HFF-Myc (cell line): ENCODE data around the gene JCAD.

Experiments used
- DNase-seq: peaks from one replicate; pipeline ENCODE4 v3.0.0-alpha.2; 2011; ENCODE audit warnings: low read depth; ENCODE audit errors: extremely low read depth
- H3K4me3 ChIP-seq: replicated peaks from 2 replicates; pipeline ENCODE4 v1.5.1; 2011; ENCODE audit warnings: low read depth, mild to moderate bottlenecking, control low read depth, low read length
- TF ChIP-seq, protein P1 (sequence below): IDR thresholded peaks from 2 replicates; pipeline ENCODE4 v1.5.1; 2012; ENCODE audit warnings: mild to moderate bottlenecking, low read depth, low read length, control low read depth; ENCODE audit errors: missing control alignments

JCAD gene

DNA sequence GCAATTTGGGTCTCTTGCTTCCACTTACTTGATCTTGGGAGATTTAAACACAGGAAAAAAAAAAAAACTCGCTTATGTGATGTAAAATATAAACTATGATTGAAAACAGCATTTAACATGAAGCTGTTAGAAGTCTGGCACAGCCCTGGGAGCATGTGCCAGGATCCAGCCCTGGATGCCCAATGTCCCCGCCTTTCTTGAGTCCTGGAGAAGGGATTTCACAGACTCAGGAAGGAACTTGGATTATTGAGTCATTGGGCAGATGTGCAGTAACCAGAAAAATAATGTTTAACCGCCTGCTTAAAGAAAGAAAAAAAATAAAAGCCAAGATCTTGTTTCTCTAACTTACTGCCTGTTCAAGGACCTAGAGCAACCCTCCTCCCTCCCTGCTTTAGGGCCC, 3.7 kb upstream of the JCAD start:
- H3K4me3 ChIP-seq: no peak overlapping the region
- TF ChIP-seq, protein P1, sequence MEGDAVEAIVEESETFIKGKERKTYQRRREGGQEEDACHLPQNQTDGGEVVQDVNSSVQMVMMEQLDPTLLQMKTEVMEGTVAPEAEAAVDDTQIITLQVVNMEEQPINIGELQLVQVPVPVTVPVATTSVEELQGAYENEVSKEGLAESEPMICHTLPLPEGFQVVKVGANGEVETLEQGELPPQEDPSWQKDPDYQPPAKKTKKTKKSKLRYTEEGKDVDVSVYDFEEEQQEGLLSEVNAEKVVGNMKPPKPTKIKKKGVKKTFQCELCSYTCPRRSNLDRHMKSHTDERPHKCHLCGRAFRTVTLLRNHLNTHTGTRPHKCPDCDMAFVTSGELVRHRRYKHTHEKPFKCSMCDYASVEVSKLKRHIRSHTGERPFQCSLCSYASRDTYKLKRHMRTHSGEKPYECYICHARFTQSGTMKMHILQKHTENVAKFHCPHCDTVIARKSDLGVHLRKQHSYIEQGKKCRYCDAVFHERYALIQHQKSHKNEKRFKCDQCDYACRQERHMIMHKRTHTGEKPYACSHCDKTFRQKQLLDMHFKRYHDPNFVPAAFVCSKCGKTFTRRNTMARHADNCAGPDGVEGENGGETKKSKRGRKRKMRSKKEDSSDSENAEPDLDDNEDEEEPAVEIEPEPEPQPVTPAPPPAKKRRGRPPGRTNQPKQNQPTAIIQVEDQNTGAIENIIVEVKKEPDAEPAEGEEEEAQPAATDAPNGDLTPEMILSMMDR: no peak
- DNase-seq: peak; percentile 61

DNA sequence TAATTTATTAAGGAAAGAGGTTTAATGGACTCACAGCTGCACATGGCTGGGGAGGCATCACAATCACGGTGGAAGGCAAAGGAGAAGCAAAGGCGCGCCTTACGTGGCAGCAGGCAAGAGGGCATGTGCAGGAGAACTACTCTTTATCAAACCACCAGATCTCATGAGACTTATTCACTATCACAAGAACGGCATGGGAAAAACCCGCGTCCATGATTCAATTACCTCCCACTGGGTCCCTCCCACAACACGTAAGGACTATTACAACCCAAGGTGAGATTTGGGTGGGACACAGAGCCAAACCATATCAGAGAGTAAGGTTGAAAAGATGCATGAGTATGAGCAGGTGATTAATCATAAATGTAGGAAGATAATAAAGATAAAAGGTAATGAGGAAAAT, 3.2 kb upstream of the JCAD start:
- TF ChIP-seq, protein P1: no peak
- no peak for DNase-seq
- H3K4me3 ChIP-seq: no peak overlapping the region

DNA sequence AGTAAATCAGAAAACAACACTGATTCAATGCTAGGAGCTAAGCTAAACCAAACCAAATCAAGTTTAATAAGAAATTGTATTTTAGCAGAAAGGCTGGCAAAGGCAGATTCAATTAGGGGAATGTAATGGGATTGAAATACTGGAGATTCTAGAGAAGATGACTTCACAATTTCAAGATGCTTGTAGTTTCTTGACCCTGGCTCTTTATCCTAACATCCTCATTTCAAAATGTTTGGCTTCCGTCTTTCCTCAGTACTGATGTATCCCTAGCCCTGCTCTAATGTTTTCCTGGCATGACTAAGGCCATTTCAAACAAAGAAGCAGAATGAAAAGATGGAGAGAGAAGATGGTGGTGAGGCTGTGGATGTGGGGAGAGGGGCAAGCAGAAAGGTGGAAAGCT, 2.7 kb upstream of the JCAD start:
- DNase-seq: peak; percentile 36
- TF ChIP-seq, protein P1: no peak

DNA sequence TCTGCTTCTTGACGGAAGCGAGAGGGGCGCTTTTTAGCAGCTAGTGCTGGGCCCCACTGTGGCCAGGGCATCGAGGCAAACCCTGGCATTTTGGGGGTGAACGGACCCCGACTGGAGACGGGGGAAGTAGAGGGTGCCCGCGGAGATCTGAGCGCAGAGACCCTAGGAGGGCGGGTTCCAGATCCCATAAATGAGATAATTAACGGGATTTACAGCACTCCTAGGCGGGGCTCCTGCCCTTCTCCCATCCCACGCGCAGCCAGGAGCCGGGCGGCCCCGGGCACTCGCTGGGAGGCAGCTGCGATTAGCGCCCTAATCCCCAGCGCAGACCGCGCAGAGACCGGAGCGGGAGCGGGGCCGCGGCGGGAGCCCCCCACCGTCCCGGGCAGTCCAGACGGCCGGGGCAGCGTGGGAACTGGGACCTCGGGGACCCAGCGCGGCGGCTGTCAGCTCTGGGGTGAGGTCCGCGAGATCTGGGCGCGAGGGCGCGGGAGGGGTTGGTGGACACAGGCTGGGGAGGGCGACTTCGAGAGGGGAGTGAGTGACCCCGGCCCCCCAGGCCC, 735 bp downstream of the JCAD start:
- peak overlapping the region; percentile 60 for H3K4me3 ChIP-seq
- TF ChIP-seq, protein P1: no peak
- no peak for DNase-seq

More for the DNA sequence above, 2.7 kb upstream of the JCAD start:
- no peak overlapping the region for H3K4me3 ChIP-seq

DNA sequence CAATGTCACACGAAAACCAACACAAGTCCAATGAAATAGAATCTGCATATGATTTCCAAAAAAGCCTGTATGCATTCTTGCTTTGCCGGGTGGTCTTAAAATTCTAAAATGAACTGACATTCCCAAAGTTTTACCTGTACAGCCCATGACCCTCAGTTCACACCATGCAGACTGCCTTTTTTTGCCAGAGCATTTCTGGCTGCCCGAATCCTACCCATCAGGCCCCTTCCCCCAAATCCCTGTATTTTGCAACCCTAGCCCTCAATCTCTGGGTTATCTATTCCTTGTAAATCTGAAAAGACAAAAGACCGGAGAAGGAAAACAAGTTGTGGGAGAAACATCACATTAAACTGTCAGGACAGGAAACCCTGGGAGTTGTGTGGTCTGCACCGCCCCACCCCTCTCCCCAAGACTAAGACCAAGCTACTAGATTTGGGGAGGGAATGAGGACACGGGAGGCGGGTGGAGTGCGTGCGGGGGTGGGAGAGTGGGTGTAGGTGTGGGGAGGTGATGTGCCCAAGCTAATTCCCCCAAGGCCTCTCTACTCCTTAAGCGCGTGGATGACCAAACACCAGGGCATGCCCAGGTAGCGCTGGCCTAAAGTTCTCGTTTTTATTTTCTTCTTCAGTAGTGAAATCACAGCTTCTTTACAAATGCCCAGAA, 1.4 kb downstream of the JCAD start:
- TF ChIP-seq, protein P1: no peak
- peak overlapping the region; percentile 60 for H3K4me3 ChIP-seq
- DNase-seq: no peak

DNA sequence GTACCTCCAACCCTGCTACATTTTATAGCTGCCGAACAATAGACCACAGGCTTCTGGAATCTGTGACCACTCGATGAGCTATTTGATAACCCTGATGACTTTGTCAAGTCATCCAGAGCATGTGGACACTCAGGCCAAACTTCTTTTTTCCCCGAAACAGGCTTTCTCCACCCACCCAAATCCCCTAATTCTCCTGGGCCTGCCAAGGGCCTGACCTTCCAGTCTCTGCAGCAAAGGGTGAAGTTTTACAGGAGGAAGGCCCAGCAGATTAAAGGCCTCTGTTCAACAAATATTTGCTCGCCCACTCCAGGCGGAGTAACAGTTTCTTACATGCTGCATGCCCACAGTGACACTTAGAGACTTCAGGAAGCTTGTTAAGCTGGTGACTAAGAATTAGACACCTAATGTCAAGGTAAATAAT, 2.0 kb downstream of the JCAD start:
- peak overlapping the region; percentile 60 for H3K4me3 ChIP-seq
- no peak for DNase-seq
- TF ChIP-seq, protein P1: no peak
